Heart left ventricle (tissue), 16 donors: ENCODE data around the gene DAZAP1. TPM values are rescaled to one million over a fixed set of nuclear protein-coding genes. Genes with fewer than 3 reads are reported as not detected.

ENCODE experiments used
- ATAC-seq, 4 donors: fragments of 200-7000 bp; cut with Tn5 transposase; one replicate each; pipeline ENCODE4 v1.9.1; 2020 to 2022; ENCODE audit warnings: moderate library complexity in 4 of 4, mild to moderate bottlenecking in 3 of 4, moderate number of reproducible peaks in 1 of 4
- DNase-seq, 5 donors: peaks; one replicate each; pipeline ENCODE4 v3.0.0-alpha.2; 2020
- H3K27ac ChIP-seq, 12 donors: fragments of 200-600 bp; sonication (generic) in 4 of 12; one replicate each; pipeline versions ENCODE4 v1.5.0 to v1.8.0; 2016 to 2022; ENCODE audit warnings: mild to moderate bottlenecking in 2 of 12
- H3K27me3 ChIP-seq, 9 donors: fragments of 200-600 bp; sonication (generic) in 2 of 9; one replicate each; pipeline versions ENCODE4 v1.5.1 to v1.8.0; 2016 to 2022; ENCODE audit warnings: mild to moderate bottlenecking in 3 of 9
- H3K36me3 ChIP-seq, 9 donors: fragments of 200-600 bp; sonication (generic) in 2 of 9; one replicate each; pipeline versions ENCODE4 v1.5.0 to v1.8.0; 2018 to 2022; ENCODE audit warnings: mild to moderate bottlenecking in 2 of 9
- H3K4me1 ChIP-seq, 12 donors: fragments of 200-600 bp; sonication (generic) in 4 of 12; one replicate each; pipeline versions ENCODE4 v1.5.0 to v1.8.0; 2016 to 2022; ENCODE audit warnings: mild to moderate bottlenecking in 3 of 12
- H3K4me3 ChIP-seq, 12 donors: fragments of 200-600 bp; sonication (generic) in 4 of 12; one replicate each; pipeline versions ENCODE4 v1.5.0 to v1.8.0; 2017 to 2022; ENCODE audit warnings: mild to moderate bottlenecking in 9 of 12, moderate library complexity in 4 of 12
- H3K9me3 ChIP-seq, 12 donors: fragments of 200-600 bp; sonication (generic) in 4 of 12; one replicate each; pipeline versions ENCODE4 v1.5.0 to v1.8.0; 2016 to 2022; ENCODE audit warnings: mild to moderate bottlenecking in 1 of 12
- POLR2A ChIP-seq, 2 donors: fragments of 450-650 bp; IDR thresholded peaks; one replicate each; pipeline ENCODE4 v1.6.1; 2017; ENCODE audit warnings: antibody characterized with exemption in 2 of 2, mild to moderate bottlenecking in 2 of 2, moderate library complexity in 2 of 2
- WGBS, 4 donors: extraction: QIAGEN DNeasy Blood & Tissue Kit in 2 of 4; methylation state at CpG; one replicate each; pipeline versions ENCODE4 v1.1.5 to v1.1.7; 2013 to 2018; 5-methylcytosine and 5-hydroxymethylcytosine counted together
- intact Hi-C, 10 donors: fragments of 100-400 bp; cut with DNase I; formaldehyde crosslinking; loops; one replicate each; pipeline versions ENCODE4 v1.11.1 to v1.14.2; 2022
- polyA plus RNA-seq, 2 donors: library from polyadenylated mRNA; stranded (reverse); fragments of 200-250 nt; gene quantifications; one replicate each; pipeline ENCODE4 v1.2.3, GENCODE V29; 2013
- total RNA-seq, 9 donors: library from RNA; depleted of rRNA in 2 of 9; stranded (reverse); fragments of >200 nt in 2 of 9; fragmentation: NEBNext Ultra II Directional in 3 of 9; extraction: Animal tissue kit (Norgen Biotek cat#: 25700) in 3 of 9; gene quantifications; one replicate each; pipeline versions ENCODE4 v1.1.0 to v1.2.4, GENCODE V29; 2016 to 2023
- TF ChIP-seq, protein P1 (sequence below), 12 donors: fragments of 200-600 bp; sonication (generic) in 4 of 12; IDR thresholded peaks; one replicate each; pipeline versions ENCODE4 v1.5.0 to v1.8.0; 2018 to 2022; ENCODE audit warnings: antibody characterized with exemption in 12 of 12, mild to moderate bottlenecking in 5 of 12
- donor health status: ischemic (EF 13 %, LVEDD 7.1; RV severe dilation, severe dysfunction).
- donor health status: healthy with polysubstance abuse.
- donor health status: DM: no; HTN: yes; CAD: no.
- donor health status: DM: no; HTN: no; CAD: no.
- donor health status: ischemic (EF 25% LVEDD 6.9; RV normal size, moderate dysfunction).
- donor health status: ischemic (EF 25% LVEDD 5.7; RV mildly dilated, moderate dysfunction).
- donor health status: healthy.
- donor health status: DM: yes; HTN: yes; CAD: no.
- donor health status: ischemic (EF 35%, LVEDD 5.7; RV mildly dilated, moderate dysfunction).
- donor health status: nonischemic (EF 11% LVEDD 7.7; RV severe dilation, severe dysfunction).
- donor health status: DM: yes; HTN: yes; CAD: no.
- donor health status: PGD.
- donor health status: ischemic (EF 29% LVEDD 5.4; RV normal size, mild dysfunction).
- donor health status: nonischemic (EF 23%, LVEDD 6.1; RV moderate dilation, normal function).

The DAZAP1 gene
- total and polyA plus RNA-seq, 11 donors = 36.8 to 128 (median 78.5) TPM

GRCh38 chr19:1379961-1380489, 27.4 kb upstream of the DAZAP1 start:
- Histone ChIP-seq H3K9me3 (no peaks in the 10 kb centered on the region), H3K36me3 (peaks cover 0 to 23% (median 14%) of the 10 kb centered on the region in 9 donors), H3K4me1 (peaks cover 2 to 23% (median 15%) of the 10 kb centered on the region in 12 donors), H3K4me3 (no peak overlapping the region), H3K27me3 (no peaks in the 10 kb centered on the region), H3K27ac (no peak overlapping the region)
- DNase-seq (no peak), ATAC-seq (no peak)
- TF ChIP-seq, protein P1, sequence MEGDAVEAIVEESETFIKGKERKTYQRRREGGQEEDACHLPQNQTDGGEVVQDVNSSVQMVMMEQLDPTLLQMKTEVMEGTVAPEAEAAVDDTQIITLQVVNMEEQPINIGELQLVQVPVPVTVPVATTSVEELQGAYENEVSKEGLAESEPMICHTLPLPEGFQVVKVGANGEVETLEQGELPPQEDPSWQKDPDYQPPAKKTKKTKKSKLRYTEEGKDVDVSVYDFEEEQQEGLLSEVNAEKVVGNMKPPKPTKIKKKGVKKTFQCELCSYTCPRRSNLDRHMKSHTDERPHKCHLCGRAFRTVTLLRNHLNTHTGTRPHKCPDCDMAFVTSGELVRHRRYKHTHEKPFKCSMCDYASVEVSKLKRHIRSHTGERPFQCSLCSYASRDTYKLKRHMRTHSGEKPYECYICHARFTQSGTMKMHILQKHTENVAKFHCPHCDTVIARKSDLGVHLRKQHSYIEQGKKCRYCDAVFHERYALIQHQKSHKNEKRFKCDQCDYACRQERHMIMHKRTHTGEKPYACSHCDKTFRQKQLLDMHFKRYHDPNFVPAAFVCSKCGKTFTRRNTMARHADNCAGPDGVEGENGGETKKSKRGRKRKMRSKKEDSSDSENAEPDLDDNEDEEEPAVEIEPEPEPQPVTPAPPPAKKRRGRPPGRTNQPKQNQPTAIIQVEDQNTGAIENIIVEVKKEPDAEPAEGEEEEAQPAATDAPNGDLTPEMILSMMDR (IDR thresholded peaks at IDR 0.05) = no peak
- TF ChIP-seq POLR2A (IDR thresholded peaks at IDR 0.05) = no peak
- intact Hi-C loops = loop anchor here in 4 of 10 donors (5.0 to 10.0 kb wide), 4 partner anchors 63 to 105 kb away; partner anchors contain the start of genes EFNA2 (in 2 of the 4) and FAM174C (in 2 of the 4)
- WGBS, 4 donors = 78 to 82% (median 81%) methylated on average over 12 of the region's 12 CpGs

DNA sequence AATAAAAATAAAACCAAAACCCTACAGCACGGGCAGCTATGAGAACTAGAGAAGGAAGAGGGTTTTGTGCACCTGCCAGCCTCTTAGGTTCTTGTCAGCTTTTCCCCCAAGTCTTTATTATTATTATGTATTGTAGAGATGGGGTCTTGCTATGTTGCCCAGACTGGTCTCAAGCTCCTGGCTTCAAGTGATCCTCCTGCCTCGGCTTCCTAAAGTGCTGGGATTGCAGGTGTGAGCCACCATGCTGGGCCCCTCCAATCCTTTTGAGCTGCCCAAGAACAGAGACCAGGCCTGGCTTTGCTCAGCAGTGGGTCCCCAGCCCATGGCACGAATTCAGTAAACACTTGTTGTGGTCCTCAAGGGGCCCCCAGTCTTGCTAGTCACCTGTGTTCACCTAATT, 25.1 kb upstream of the DAZAP1 start:
- H3K4me1 ChIP-seq = peaks cover 2 to 42% (median 34%) of the 10 kb centered on the region in 12 donors
- intact Hi-C loops = loop anchor here in 2 of 10 donors (5.0 to 10.0 kb wide), 3 partner anchors 65 to 107 kb away; partner anchors contain the start of gene FAM174C (in 2 of the 2)
- no peak overlapping the region for H3K4me3 ChIP-seq
- TF ChIP-seq, protein P1 (IDR thresholded peaks at IDR 0.05) = no peak
- TF ChIP-seq POLR2A (IDR thresholded peaks at IDR 0.05) = no peak
- no peak overlapping the region for H3K27ac ChIP-seq
- H3K36me3 ChIP-seq = peaks cover 0 to 18% (median 5%) of the 10 kb centered on the region in 9 donors
- H3K9me3 ChIP-seq = no peaks in the 10 kb centered on the region
- no peaks in the 10 kb centered on the region for H3K27me3 ChIP-seq
- 86 to 95% (median 88%) methylated on average over 3 of the region's 3 CpGs for WGBS, 4 donors
- DNase-seq (no peak), ATAC-seq (no peak)

GRCh38 chr19:1383017-1383311, 24.4 kb upstream of the DAZAP1 start:
- 15 to 19% (median 17%) methylated on average over 9 of the region's 9 CpGs for WGBS, 4 donors
- intact Hi-C loops = loop anchor here in 2 of 10 donors (5.0 to 10.0 kb wide), 3 partner anchors 66 to 108 kb away; partner anchors contain the start of gene FAM174C (in 2 of the 2)
- Histone ChIP-seq H3K4me3 (peak overlapping the region in 5 of 12 donors; percentile 69 to 98 (median 85)), H3K27ac (peak overlapping the region in 4 of 12 donors; percentile 93 to 97 (median 96)), H3K9me3 (no peaks in the 10 kb centered on the region), H3K36me3 (peaks cover 0 to 11% (median 4%) of the 10 kb centered on the region in 9 donors), H3K27me3 (no peaks in the 10 kb centered on the region), H3K4me1 (peaks cover 2 to 49% (median 38%) of the 10 kb centered on the region in 12 donors)
- DNase-seq (no peak), ATAC-seq (no peak)
- TF ChIP-seq, protein P1 (IDR thresholded peaks at IDR 0.05) = no peak
- no peak for TF ChIP-seq POLR2A (IDR thresholded peaks at IDR 0.05)

DNA sequence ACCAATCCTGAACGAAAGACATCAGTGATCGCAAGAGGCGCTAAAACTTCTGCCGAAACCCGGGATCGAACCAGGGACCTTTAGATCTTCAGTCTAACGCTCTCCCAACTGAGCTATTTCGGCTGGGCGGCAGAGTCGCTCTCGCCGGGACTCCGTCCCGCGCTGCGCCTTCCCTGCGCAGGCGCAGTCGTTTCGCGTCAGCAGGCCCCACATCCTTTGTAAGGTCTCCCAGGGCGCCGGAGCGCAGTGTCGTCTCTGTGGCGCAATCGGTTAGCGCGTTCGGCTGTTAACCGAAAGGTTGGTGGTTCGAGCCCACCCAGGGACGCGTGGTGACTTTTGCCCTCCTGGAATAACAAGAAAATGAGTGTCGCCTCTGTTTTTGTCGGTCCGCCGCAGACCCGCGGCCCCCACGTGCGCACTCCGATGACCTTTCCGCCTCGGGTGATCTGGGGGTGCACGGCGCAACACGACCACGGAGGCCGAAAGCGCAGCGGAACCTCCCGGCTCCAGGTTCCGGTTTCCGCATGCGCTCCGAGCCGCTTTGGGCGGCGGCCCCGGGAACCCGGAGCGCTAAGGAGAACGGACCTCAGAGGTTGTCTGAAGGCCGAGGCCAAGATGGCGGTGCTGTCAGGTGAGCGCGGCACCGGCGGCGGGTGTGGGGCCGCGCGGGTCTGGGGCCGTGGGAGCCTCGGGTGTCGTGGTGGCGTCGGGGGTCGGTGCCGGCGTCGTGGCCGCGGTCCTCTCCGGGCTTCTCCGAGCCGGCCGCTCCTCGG, 23.9 kb upstream of the DAZAP1 start, which contains the start of gene NDUFS7:
NDUFS7 (plus strand) TSS at position 596 of the 773 bp plus-strand sequence; CDS start at position 616, 20 bp downstream.
- H3K36me3 ChIP-seq = peaks cover 0 to 15% (median 4%) of the 10 kb centered on the region in 9 donors
- peak within 1 kb of the TSS; percentile 69 to 100 (median 88) for H3K4me3 ChIP-seq
- ATAC-seq (peak; percentile 70 to 88 (median 85)), DNase-seq (peak; percentile 90 to 94 (median 92))
- peaks cover 2 to 54% (median 40%) of the 10 kb centered on the region in 12 donors for H3K4me1 ChIP-seq
- peak within 1 kb of the TSS; percentile 92 to 99 (median 96) for H3K27ac ChIP-seq
- peak; percentile 34 to 69 for TF ChIP-seq POLR2A (IDR thresholded peaks at IDR 0.05)
- TF ChIP-seq, protein P1 (IDR thresholded peaks at IDR 0.05) = peak in 2 of 12 donors; percentile 4 to 8
- H3K9me3 ChIP-seq = no peaks in the 10 kb centered on the region
- intact Hi-C loops = loop anchor here in 2 of 10 donors (5.0 to 10.0 kb wide), 3 partner anchors 66 to 109 kb away; partner anchors contain the start of gene FAM174C (in 2 of the 2)
- no peaks in the 10 kb centered on the region for H3K27me3 ChIP-seq
- 0 to 2% (median 0%) methylated on average over 23 to 90 of the region's 90 CpGs for WGBS, 4 donors
